NCI-H187 (cell line): ENCODE data around the gene TMIGD1.

Experiments used
- DNase-seq, 2 experiments: peaks; one replicate each; lab custom pipeline; 2025; lab: John Stamatoyannopoulos, UW

TMIGD1 gene

DNA sequence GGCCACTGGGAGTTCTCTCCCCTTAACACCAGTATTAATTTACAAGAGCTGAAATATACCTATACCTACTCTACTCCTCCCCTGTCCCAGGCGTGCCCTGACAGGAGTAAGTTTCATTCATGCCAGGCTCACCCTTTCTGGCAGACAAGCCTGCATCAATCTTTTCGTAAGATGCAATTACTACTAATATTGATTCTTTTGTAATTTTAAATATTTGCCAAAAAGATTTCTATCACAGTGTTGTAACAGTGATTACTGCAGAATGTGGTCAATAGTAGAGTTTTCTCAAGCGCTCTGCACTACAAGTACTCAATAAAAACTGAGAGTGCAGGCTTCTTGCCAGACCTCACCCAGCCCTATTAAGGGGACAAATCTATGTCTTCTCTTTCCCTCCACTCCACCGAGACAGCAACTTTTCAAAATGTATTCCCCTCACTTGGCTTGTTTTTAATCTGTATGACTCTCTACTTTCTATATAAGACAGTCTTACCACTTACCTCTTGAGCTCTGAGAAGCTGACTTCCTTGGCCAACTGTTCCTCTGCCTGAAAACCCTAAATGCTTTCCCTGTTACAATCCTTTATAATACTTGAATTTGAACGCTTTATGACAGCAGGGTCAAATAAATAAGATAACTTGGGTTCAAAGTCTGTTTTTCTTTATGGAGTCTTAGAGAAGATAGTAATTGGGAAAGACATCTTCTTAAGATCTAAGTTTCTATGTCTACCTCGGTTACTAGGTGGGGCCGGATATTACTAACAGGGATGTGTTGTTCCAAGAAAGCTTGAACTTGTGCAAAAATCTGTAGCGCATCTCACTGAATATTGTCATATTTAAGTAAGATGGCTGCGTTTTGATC lies at the start of gene TMIGD1:
TSS of gene TMIGD1 (minus strand) at position 555 of the 858 bp plus-strand sequence. CDS start 1,924 bp downstream, outside the sequence.
- DNase-seq = no peak

GRCh38 chr17:30382345-30382744 lies 48.5 kb upstream of the TMIGD1 start:
- DNase-seq = no peak

- no peak for DNase-seq
Observed at GRCh38 chr17:30381340-30381659, 47.4 kb upstream of the TMIGD1 start.

DNA sequence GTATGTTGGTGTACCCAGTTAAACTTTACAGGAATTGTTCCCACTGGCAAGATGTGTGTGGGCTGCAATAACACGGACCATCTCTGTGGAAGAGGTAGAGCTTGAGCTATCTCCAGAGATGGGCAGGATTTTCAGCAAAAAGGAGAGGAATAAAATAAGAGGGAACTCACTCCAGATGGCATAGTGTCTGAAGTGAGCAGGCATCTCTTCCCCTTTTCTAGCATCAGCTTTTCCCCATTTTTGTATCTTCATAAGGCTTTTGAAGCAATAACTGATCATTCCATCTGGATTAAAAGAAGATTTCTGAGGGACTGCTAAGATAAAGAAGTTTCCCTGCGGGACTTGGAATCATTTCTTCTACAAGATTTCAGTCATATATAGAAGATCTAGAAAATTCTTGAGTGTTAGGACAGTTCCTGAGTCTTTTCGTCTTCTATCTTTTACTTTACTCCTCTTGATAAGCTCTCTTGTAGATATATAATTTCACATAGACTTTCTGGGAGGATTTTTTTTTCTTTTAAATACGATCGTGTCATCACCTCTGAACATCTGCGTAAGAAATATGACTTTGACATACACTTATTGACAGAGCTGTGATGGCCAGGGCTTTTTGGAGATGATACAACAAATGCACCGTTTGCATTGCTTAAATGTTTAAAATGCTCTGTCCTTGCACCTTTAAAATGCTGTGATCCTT lies 46.9 kb upstream of the TMIGD1 start:
- no peak for DNase-seq

DNA sequence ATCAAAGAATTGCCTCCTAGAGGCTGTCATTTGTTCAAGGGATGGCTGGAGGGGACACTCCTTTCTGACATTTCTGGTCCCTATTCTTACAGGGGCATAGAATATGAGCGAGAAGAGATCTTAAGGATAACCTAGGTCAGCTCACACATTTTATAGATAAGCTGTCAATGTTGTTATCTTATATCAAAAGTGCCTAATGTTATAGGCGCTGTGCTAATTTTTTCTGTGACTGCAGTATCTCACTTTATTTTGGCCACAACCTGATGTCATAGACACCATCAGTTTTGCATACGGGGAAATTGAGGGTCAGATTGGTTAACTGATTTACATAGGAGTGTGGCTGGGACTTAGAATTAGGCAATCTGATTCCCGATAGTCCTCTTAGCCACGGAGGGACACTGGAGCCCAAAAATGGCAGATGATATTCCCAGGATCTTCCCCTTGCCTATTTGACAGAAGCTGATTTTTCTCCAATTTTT lies 46.1 kb upstream of the TMIGD1 start:
- DNase-seq = no peak

DNA sequence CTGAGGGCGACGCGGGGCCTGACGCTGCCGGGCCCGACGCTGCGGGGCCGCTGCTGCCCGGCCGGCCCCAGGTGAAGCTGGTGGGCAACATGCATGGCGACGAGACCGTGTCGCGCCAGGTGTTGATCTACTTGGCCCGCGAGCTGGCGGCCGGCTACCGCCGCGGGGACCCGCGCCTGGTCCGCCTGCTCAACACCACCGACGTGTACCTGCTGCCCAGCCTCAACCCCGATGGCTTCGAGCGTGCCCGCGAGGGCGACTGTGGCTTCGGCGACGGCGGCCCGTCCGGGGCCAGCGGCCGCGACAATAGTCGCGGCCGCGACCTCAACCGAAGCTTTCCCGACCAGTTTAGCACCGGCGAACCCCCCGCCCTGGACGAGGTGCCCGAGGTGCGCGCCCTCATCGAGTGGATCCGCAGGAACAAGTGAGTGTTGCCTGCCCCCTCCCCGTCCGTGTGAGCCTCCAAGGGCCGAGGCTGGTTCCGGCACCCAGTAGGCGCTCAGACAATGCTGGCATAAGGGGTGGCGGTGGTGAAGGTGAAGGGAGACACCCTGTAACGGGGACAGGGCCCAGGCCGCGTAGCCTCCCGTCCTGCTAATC lies 45.5 kb upstream of the TMIGD1 start:
- DNase-seq = no peak

- DNase-seq = peak; percentile 77 to 78
Observed at GRCh38 chr17:30378825-30379302, 45.0 kb upstream of the TMIGD1 start, which contains the start of gene CPD. TSS of gene CPD (plus strand) at chr17:30378927. CDS start at chr17:30378981, 54 bp downstream.

- DNase-seq = no peak
Observed at GRCh38 chr17:30378241-30378824, 44.5 kb upstream of the TMIGD1 start.

DNA sequence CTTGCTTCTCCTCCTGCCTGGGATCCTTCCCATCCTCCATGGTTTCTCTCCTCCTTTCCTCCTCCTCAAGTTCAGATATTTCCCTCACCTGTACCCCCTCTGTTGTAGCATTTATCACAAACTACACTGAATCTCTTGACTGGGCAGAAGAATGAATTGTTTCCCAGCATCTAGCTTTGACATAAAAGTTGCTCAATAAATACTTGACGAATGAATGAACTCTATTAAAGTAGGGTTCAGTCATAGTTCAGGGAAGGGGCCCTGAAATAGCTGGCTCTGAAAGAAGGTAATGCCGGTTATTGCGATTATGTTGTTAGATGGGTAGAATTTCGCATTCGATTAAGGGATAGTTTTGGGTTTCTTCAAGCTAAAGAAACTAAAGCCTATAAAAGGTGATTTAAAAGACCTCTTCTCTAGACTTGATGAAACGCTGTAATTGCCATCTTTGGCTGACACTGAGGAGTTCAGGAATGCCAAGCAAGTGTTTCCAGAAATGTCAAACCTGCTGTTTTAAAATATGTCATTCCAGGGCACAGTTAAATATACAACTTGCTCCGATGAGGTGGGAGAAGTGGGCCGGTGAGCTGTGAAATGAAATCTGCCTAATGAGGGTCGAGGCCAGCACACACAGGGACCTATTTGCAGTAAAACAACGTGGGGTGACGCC lies 43.9 kb upstream of the TMIGD1 start:
- no peak for DNase-seq

GRCh38 chr17:30376621-30377452 lies 43.0 kb upstream of the TMIGD1 start:
- DNase-seq = peak; percentile 89 to 92

DNA sequence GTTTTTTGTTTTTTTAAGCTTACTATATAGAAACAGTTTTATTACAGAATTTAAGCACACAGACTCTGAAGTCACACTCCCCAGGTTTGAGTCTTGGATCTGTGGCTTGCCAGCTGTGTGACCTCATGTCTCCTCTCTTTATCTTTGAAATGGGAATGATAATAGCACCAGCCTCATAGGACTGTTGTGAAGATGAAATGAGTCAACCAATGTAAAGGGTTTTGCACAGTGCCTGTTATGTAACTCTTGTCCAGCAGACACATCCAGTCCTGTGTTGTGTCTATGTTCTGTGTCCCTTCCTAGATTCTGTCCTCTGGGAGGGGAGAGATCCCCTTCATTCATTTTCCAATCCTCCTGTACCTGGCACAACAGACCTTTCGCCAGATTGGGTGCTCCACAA lies 41.8 kb upstream of the TMIGD1 start:
- no peak for DNase-seq

GRCh38 chr17:30372755-30373154 lies 38.9 kb upstream of the TMIGD1 start:
- no peak for DNase-seq

GRCh38 chr17:30369995-30370394 lies 36.1 kb upstream of the TMIGD1 start:
- no peak for DNase-seq

GRCh38 chr17:30368912-30369720 lies 35.3 kb upstream of the TMIGD1 start:
- DNase-seq = no peak

DNA sequence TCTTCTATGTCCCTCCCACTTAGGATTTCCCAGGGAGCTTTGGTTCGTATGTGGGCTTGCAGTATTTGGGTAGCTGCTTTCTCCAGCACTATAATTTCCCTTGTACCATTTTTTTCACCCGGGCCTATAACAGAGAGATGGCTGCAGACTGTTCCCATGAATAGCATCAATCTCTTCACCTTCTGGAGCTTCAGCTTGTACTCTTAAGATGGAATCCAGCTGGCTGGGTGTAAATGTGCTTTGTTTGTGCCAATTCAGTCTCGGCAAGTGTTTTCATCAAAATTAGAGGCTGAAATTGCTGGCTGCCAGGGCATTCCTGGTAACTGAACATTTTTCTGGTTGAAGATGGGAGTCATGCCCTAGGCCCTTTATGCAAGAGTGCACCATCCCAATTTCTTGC lies 32.7 kb upstream of the TMIGD1 start:
- no peak for DNase-seq

DNA sequence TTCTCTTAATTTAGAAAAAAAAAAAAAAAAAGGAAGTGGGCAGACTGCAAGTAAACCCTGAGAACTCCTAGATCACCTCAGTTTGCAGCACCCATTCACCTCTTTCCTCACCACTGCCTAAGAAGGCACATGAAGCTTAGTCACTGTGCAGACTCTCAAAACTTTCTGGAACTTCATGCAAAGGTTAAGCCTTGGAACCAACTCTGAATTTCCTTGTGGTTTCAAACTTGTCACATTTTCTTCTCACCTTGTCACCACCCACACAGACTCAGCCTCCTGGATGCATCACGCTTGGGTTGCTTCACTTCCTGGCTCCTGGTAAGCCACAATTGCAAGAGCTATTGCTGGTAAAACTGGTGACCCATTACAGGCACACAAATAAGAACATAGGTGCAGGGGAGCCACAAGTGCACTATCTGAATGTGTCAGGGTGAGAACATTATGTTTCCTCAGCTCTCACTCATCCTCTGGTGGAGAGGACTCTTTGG lies 29.9 kb upstream of the TMIGD1 start:
- DNase-seq = no peak

GRCh38 chr17:30361766-30362279 lies 28.0 kb upstream of the TMIGD1 start:
- DNase-seq = no peak

DNA sequence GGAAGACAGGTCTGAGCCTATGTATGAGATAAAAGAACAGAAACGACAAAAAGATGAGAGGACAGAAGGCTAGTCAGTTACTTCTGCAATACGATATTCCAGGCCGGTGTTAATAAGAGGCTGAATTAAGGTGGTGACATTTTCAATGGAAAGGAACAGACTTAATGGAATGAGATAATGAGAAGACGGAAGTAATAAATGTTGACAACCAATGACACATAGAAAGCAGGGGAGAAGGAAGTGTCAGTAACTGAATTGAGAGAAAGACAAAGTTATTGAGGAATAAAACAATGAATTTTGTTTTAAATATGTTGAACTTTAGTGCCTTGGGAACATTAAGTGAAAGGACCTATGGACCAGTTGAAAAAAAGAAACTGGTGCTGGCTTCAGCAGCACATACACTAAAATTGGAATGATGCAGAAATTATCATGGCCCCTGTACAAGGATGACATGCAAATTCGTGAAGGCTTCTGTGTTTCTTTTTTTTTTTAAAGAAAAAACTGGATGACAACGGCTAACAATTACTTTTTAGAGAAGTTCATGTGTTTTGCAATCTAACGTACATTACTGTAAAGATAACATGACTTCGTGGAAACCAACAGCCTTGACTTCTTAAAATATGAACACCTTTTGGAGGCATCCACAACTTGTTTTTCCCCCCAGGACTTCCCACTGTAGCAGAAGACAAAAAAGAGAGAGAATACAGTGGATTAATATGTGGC lies 26.4 kb upstream of the TMIGD1 start:
- no peak for DNase-seq
